Measurements from ENCODE around the gene TMEM44.

Gene TMEM44

GRCh38 chr3:194577986-194578905, 55.0 kb downstream of the TMEM44 start:
- peak; percentile 17 for DNase-seq (ENCODE audit: low read depth)

- DNase-seq (ENCODE audit: low read depth), result no peak
Measured at GRCh38 chr3:194575484-194576210, 57.6 kb downstream of the TMEM44 start.

GRCh38 chr3:194574639-194575483, 58.4 kb downstream of the TMEM44 start:
- no peak for DNase-seq (ENCODE audit: low read depth)

GRCh38 chr3:194573680-194574437, 59.4 kb downstream of the TMEM44 start:
- DNase-seq (ENCODE audit: low read depth), result no peak

- DNase-seq (ENCODE audit: low read depth), result no peak
Measured at GRCh38 chr3:194572944-194573491, 60.2 kb downstream of the TMEM44 start.

- no peak for DNase-seq (ENCODE audit: low read depth)
Measured at GRCh38 chr3:194572143-194572789, 61.0 kb downstream of the TMEM44 start.

- DNase-seq (ENCODE audit: low read depth), result no peak
Measured at GRCh38 chr3:194571491-194572142, 61.6 kb downstream of the TMEM44 start.

- no peak for DNase-seq (ENCODE audit: low read depth)
Measured at GRCh38 chr3:194570898-194571297, 62.3 kb downstream of the TMEM44 start.

GRCh38 chr3:194570235-194570634, 63.0 kb downstream of the TMEM44 start:
- no peak for DNase-seq (ENCODE audit: low read depth)

- DNase-seq (ENCODE audit: low read depth), result no peak
Measured at GRCh38 chr3:194569252-194569651, 64.0 kb downstream of the TMEM44 start.

- no peak for DNase-seq (ENCODE audit: low read depth)
Measured at GRCh38 chr3:194565597-194566190, 67.5 kb downstream of the TMEM44 start.

GRCh38 chr3:194562986-194563385, 70.2 kb downstream of the TMEM44 start:
- DNase-seq (ENCODE audit: low read depth), result no peak

GRCh38 chr3:194561306-194561974, 71.8 kb downstream of the TMEM44 start:
- DNase-seq (ENCODE audit: low read depth), result no peak

GRCh38 chr3:194560047-194560446, 73.2 kb downstream of the TMEM44 start:
- DNase-seq (ENCODE audit: low read depth), result no peak

GRCh38 chr3:194559530-194559929, 73.7 kb downstream of the TMEM44 start:
- DNase-seq (ENCODE audit: low read depth), result no peak

- no peak for DNase-seq (ENCODE audit: low read depth)
Measured at GRCh38 chr3:194556086-194557056, 76.8 kb downstream of the TMEM44 start.

GRCh38 chr3:194555175-194556062, 77.8 kb downstream of the TMEM44 start:
- no peak for DNase-seq (ENCODE audit: low read depth)

Measured in stimulated activated CD8-positive, alpha-beta memory T cell treated with anti-CD3 and anti-CD28 coated beads, Interleukin-12 subunit alpha, Interleukin-12 subunit beta, amount 100 ng/mL, for 4 hours (primary cell).